GM18867 (cell line): ENCODE measurements around the gene NCF4.

Experiments
- ATAC-seq: cut with Tn5 transposase; IDR thresholded peaks from one replicate; pipeline ENCODE4 v1.9.1; 2021; ENCODE audit warnings: mild to moderate bottlenecking, moderate library complexity; ENCODE audit not compliant: unreplicated experiment

The NCF4 gene

GRCh38 chr22:36918586-36919284 is 57.9 kb downstream of the NCF4 start:
- ATAC-seq = no peak

- no peak for ATAC-seq
Observed at GRCh38 chr22:36921309-36922104, 60.7 kb downstream of the NCF4 start.

DNA sequence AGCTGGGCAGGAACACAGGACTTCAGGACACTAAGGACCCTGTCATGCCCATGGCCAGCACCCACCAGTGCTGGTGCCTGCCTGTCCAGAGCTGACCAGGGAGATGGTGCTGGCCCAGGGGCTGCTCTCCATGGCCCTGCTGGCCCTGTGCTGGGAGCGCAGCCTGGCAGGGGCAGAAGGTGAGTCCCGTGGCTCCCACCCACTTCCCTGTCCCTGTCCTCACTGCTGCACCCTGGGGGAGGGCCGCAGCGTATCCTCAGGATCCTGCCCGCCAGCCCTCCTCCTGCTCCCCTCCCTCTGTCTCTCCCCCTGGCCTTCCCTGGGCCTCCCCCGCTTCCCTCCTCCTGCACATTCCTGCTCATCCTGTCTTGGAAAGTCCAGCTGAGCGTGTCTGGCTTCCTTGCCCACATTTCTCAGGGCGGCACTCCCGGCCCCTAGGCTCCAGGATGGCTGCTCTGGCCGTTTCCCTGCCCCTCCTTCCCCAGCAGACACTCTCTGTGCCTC is 61.4 kb downstream of the NCF4 start:
- ATAC-seq = no peak

DNA sequence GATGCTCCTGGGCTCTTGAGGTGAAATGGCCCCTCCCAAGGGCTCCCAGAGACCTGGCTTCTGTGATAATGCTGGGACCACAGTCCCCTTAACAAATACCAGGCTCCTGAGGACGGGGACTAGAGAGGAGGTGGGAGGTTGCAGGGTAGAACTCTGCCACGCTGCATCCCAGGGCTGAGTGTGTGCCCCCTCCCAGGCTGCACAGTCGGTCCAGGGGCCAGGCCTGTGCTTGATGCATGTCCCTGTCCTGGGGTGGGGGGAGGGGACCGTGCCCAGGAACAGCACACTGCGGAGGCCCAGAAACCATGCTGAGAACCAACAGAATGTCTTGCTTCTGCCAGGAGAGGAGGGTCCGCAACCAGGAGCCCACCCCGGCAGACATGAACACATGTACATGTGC is 61.9 kb downstream of the NCF4 start:
- no peak for ATAC-seq

DNA sequence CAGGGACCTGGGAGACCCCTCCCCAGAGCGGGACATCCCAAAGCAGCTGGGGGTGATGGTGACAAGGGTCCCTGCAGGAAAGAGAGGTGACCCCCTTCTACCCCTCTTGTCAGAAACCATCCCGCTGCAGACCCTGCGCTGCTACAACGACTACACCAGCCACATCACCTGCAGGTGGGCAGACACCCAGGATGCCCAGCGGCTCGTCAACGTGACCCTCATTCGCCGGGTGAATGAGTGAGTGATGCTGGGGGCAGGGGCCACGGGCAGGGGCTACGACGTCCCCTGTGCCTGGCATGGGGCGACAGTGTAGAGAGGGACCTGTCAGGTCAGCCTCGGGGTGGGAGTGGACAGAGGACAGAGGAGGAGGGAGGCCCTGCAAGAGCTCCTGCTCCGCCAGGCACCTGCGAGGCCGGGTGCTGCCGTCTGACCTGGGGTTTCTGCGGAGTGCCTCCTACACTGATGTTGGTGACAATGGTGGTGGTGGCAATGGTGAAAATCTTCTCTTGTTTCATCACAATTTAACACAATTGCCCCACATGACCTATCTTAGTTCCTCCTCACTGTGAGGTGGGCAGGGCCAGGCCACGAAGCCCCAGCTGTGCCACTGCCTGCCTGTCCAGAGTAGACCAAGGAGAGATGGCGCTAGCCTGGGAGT is 62.5 kb downstream of the NCF4 start:
- no peak for ATAC-seq

DNA sequence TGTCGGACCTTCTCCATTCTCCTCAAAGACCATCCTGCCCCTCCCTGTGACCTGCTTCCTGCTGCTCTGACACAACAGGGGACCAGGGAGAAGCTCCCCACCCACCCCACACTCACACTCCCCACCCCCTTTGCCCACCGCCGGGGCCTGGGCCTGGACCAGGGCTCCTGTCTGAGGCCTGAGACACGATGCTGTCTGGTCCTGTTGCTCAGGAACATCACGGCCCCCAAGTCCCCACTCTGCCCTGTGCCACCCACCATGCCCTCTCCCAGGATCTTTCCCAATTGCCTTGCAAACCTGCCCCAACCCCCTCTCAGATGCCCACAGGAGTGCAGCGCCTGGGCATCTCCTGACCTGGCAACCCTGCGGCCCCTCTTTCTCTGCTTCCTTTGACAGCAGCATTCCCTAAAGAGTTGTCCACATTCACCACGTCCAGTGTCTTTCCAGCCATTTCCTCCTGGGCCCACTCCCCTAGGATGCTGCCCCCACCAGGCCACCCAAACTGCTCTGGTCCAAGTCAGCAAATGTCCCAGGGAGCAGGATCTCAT is 63.4 kb downstream of the NCF4 start:
- no peak for ATAC-seq

- ATAC-seq = no peak
Observed at GRCh38 chr22:36925388-36926290, 64.8 kb downstream of the NCF4 start.

DNA sequence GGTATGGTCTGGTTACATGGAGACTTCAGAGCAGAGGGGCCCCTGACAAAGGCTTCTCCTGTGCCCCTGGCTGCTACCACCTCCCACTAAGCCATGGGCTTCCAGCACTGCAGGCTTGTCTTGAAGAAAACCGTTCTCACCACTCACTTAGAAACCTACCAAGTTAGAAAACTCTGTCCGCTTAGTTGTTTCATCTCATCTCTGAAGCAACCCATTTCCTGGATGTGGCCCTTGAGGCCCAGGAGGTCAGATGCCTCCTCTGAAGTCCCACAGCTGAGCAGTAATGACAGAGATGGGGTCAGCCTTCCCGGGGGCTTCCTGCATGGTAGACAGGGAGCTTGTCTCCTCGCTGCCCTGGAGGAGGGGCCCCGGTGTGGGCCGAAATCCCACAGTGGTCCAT is 65.5 kb downstream of the NCF4 start:
- ATAC-seq = no peak

DNA sequence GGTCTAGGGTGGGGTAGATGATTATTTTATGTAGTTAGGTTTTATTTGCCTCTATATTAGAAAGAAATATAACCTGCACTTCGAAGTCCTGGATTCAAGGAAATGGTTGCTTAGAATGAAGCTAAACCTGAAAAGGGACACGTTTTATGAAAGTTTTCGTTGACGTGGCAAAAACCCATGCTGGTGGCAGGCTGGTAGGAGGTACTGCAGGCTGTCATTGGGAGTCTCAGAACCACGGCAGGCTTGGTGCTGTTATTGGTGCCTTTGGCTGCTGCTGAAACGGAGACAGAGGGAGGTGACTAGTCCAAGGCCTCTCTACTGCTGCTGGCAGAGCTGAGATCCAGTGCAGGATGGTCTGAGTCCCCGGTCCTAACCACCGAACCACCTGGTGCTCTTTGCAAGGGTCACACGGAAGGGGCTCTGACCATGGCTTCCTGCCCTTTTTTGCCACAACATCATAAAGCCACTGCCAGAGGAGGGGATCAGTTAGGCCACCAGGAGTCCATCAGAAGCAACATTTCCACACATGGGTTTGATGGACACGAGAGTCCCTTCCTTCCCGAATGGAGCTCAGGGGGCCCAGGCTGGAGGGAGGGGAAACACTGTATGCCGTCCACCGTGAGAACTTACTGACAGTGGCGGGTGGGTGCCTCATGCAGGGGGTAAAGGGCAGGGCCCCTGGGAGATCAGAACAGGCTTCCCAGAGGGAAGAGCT is 66.1 kb downstream of the NCF4 start:
- ATAC-seq = no peak
